ENCODE measurements around the gene ATXN3L. TPM values are rescaled to one million over a fixed set of nuclear protein-coding genes. Genes with fewer than 3 reads are reported as not detected.
A peak's percentile ranks its signal among the peaks of the same experiment; 100 is the strongest.

ATXN3L gene
- total RNA-seq, 5 donors from 2014 or later (not counting 1 experiment from before 2014, with no cell fraction given) = not detected

GRCh38 chrX:13360146-13360545 lies 40.3 kb upstream of the ATXN3L start:
- no peaks in the 10 kb centered on the region for H3K4me1 Mint-ChIP-seq
- DNase-seq (peak in 4 of 35 experiments; percentile 0 to 4 (median 1)), ATAC-seq (replicated peaks in 1 of 4) (peak in 1 of 4 experiments; percentile 51)
- H3K4me3 ChIP-seq (ENCODE audit: control insufficient read depth in 1 of 2, extremely low read depth in 1 of 2, low read length in 1 of 2) = no peak overlapping the region
- H3K36me3 Mint-ChIP-seq = no peaks in the 10 kb centered on the region
- no peaks in the 10 kb centered on the region for H3K4me1 ChIP-seq (ENCODE audit: control insufficient read depth in 1 of 2, extremely low read depth in 1 of 2, insufficient read depth in 2 of 2, low read length in 2 of 2)
- no peaks in the 10 kb centered on the region for H3K9me3 ChIP-seq
- no CpG with 5 or more reads among the region's 1 CpG for WGBS (ENCODE audit: insufficient coverage)
- peaks cover 0 to 16% of the 10 kb centered on the region in 2 donors for H3K27me3 Mint-ChIP-seq
- no peaks in the 10 kb centered on the region for H3K36me3 ChIP-seq (ENCODE audit: control insufficient read depth in 2 of 2, extremely low read depth in 1 of 2, insufficient read depth in 1 of 2, low read length in 1 of 2)
- H3K27me3 ChIP-seq (replicated peaks in 1 of 2; ENCODE audit: control insufficient read depth in 2 of 2, extremely low read depth in 1 of 2, insufficient read depth in 2 of 2, low read length in 1 of 2) = no peaks in the 10 kb centered on the region
- H3K27ac ChIP-seq (ENCODE audit: low read length) = no peak overlapping the region
- ChIA-PET CTCF (no interaction called here), POLR2A (no interaction called here)
- no peak overlapping the region for H3K4me3 Mint-ChIP-seq
- H3K27ac Mint-ChIP-seq = no peak overlapping the region
- H3K9me3 Mint-ChIP-seq = no peaks in the 10 kb centered on the region

- no CpG with 5 or more reads among the region's 1 CpG for WGBS (ENCODE audit: insufficient coverage)
- Histone ChIP-seq H3K4me1 (ENCODE audit: control insufficient read depth in 1 of 2, extremely low read depth in 1 of 2, insufficient read depth in 2 of 2, low read length in 2 of 2) (no peaks in the 10 kb centered on the region), H3K4me3 (ENCODE audit: control insufficient read depth in 1 of 2, extremely low read depth in 1 of 2, low read length in 1 of 2) (no peak overlapping the region), H3K36me3 (ENCODE audit: control insufficient read depth in 2 of 2, extremely low read depth in 1 of 2, insufficient read depth in 1 of 2, low read length in 1 of 2) (no peaks in the 10 kb centered on the region), H3K27me3 (replicated peaks in 1 of 2; ENCODE audit: control insufficient read depth in 2 of 2, extremely low read depth in 1 of 2, insufficient read depth in 2 of 2, low read length in 1 of 2) (no peaks in the 10 kb centered on the region), H3K27ac (ENCODE audit: low read length) (no peak overlapping the region), H3K9me3 (no peaks in the 10 kb centered on the region)
- Mint-ChIP-seq H3K4me3 (no peak overlapping the region), H3K36me3 (no peaks in the 10 kb centered on the region), H3K27me3 (peaks cover 0 to 20% of the 10 kb centered on the region in 2 donors), H3K4me1 (no peaks in the 10 kb centered on the region), H3K27ac (no peak overlapping the region), H3K9me3 (no peaks in the 10 kb centered on the region)
- no peak for DNase-seq
- CTCF ChIA-PET = interaction anchor here in 1 of 2 donors (1.0 kb wide), 1 partner anchor 411 kb away, joined by 3 read pairs; no protein-coding TSS in a partner anchor
- POLR2A ChIA-PET = interaction anchor here in 1 of 2 donors (0.6 kb wide), 1 partner anchor 383 kb away, joined by 4 read pairs; the partner anchor contains the start of gene TMSB4X
- no peak for ATAC-seq (replicated peaks in 1 of 4)
Observed at GRCh38 chrX:13357925-13358324, 38.1 kb upstream of the ATXN3L start.

- ChIA-PET CTCF (interaction anchor here in 1 of 2 donors (0.6 to 0.9 kb wide), 2 partner anchors 400 to 450 kb away, joined by 5 read pairs; no protein-coding TSS in a partner anchor), POLR2A (no interaction called here)
- no CpG with 5 or more reads among the region's 2 CpGs for WGBS (ENCODE audit: insufficient coverage)
- no peak for ATAC-seq (replicated peaks in 1 of 4)
- no peak for DNase-seq
- Mint-ChIP-seq H3K9me3 (peaks cover 0 to 5% (median 0%) of the 10 kb centered on the region in 3 donors), H3K4me1 (peaks cover 0 to 6% (median 0%) of the 10 kb centered on the region in 3 donors), H3K27ac (no peak overlapping the region), H3K4me3 (no peak overlapping the region), H3K36me3 (no peaks in the 10 kb centered on the region), H3K27me3 (peaks cover 0 to 21% of the 10 kb centered on the region in 2 donors)
- H3K27me3 ChIP-seq (replicated peaks in 1 of 2; ENCODE audit: control insufficient read depth in 2 of 2, extremely low read depth in 1 of 2, insufficient read depth in 2 of 2, low read length in 1 of 2) = no peaks in the 10 kb centered on the region
- no peak overlapping the region for H3K4me3 ChIP-seq (ENCODE audit: control insufficient read depth in 1 of 2, extremely low read depth in 1 of 2, low read length in 1 of 2)
- no peaks in the 10 kb centered on the region for H3K4me1 ChIP-seq (ENCODE audit: control insufficient read depth in 1 of 2, extremely low read depth in 1 of 2, insufficient read depth in 2 of 2, low read length in 2 of 2)
- no peaks in the 10 kb centered on the region for H3K36me3 ChIP-seq (ENCODE audit: control insufficient read depth in 2 of 2, extremely low read depth in 1 of 2, insufficient read depth in 1 of 2, low read length in 1 of 2)
- H3K9me3 ChIP-seq = no peaks in the 10 kb centered on the region
- H3K27ac ChIP-seq (ENCODE audit: low read length) = no peak overlapping the region
Observed at GRCh38 chrX:13346646-13347045, 26.8 kb upstream of the ATXN3L start.

GRCh38 chrX:13345438-13345837 lies 25.6 kb upstream of the ATXN3L start:
- Histone ChIP-seq H3K27me3 (replicated peaks in 1 of 2; ENCODE audit: control insufficient read depth in 2 of 2, extremely low read depth in 1 of 2, insufficient read depth in 2 of 2, low read length in 1 of 2) (no peaks in the 10 kb centered on the region), H3K4me3 (ENCODE audit: control insufficient read depth in 1 of 2, extremely low read depth in 1 of 2, low read length in 1 of 2) (no peak overlapping the region), H3K36me3 (ENCODE audit: control insufficient read depth in 2 of 2, extremely low read depth in 1 of 2, insufficient read depth in 1 of 2, low read length in 1 of 2) (no peaks in the 10 kb centered on the region), H3K9me3 (no peaks in the 10 kb centered on the region), H3K27ac (ENCODE audit: low read length) (no peak overlapping the region), H3K4me1 (ENCODE audit: control insufficient read depth in 1 of 2, extremely low read depth in 1 of 2, insufficient read depth in 2 of 2, low read length in 2 of 2) (no peaks in the 10 kb centered on the region)
- Mint-ChIP-seq H3K27ac (no peak overlapping the region), H3K4me3 (no peak overlapping the region), H3K4me1 (peaks cover 0 to 6% (median 0%) of the 10 kb centered on the region in 3 donors), H3K27me3 (peaks cover 0 to 20% of the 10 kb centered on the region in 2 donors), H3K9me3 (peaks cover 0 to 5% (median 0%) of the 10 kb centered on the region in 3 donors), H3K36me3 (no peaks in the 10 kb centered on the region)
- no peak for ATAC-seq (replicated peaks in 1 of 4)
- no peak for DNase-seq
- CTCF ChIA-PET = interaction anchor here in 1 of 2 donors (0.7 kb wide), 1 partner anchor 399 kb away, joined by 5 read pairs; no protein-coding TSS in a partner anchor
- POLR2A ChIA-PET = no interaction called here
- WGBS (ENCODE audit: insufficient coverage) = no CpG with 5 or more reads among the region's 2 CpGs

- Histone ChIP-seq H3K36me3 (ENCODE audit: control insufficient read depth in 2 of 2, extremely low read depth in 1 of 2, insufficient read depth in 1 of 2, low read length in 1 of 2) (no peaks in the 10 kb centered on the region), H3K4me1 (ENCODE audit: control insufficient read depth in 1 of 2, extremely low read depth in 1 of 2, insufficient read depth in 2 of 2, low read length in 2 of 2) (no peaks in the 10 kb centered on the region), H3K27me3 (replicated peaks in 1 of 2; ENCODE audit: control insufficient read depth in 2 of 2, extremely low read depth in 1 of 2, insufficient read depth in 2 of 2, low read length in 1 of 2) (no peaks in the 10 kb centered on the region), H3K27ac (ENCODE audit: low read length) (no peak overlapping the region), H3K9me3 (no peaks in the 10 kb centered on the region), H3K4me3 (ENCODE audit: control insufficient read depth in 1 of 2, extremely low read depth in 1 of 2, low read length in 1 of 2) (no peak overlapping the region)
- ChIA-PET POLR2A (no interaction called here), CTCF (no interaction called here)
- H3K36me3 Mint-ChIP-seq = no peaks in the 10 kb centered on the region
- H3K27ac Mint-ChIP-seq = no peak overlapping the region
- H3K27me3 Mint-ChIP-seq = peaks cover 0 to 19% of the 10 kb centered on the region in 2 donors
- ATAC-seq (replicated peaks in 1 of 4) (no peak), DNase-seq (no peak)
- peaks cover 0 to 4% (median 0%) of the 10 kb centered on the region in 3 donors for H3K4me1 Mint-ChIP-seq
- peaks cover 0 to 5% (median 0%) of the 10 kb centered on the region in 3 donors for H3K9me3 Mint-ChIP-seq
- no peak overlapping the region for H3K4me3 Mint-ChIP-seq
- no CpG with 5 or more reads among the region's 4 CpGs for WGBS (ENCODE audit: insufficient coverage)
Observed at GRCh38 chrX:13345037-13345436, 25.2 kb upstream of the ATXN3L start.

- no peaks in the 10 kb centered on the region for H3K36me3 Mint-ChIP-seq
- H3K9me3 Mint-ChIP-seq = no peaks in the 10 kb centered on the region
- H3K4me1 Mint-ChIP-seq = no peaks in the 10 kb centered on the region
- no peak overlapping the region for H3K27ac ChIP-seq (ENCODE audit: low read length)
- no peaks in the 10 kb centered on the region for H3K36me3 ChIP-seq (ENCODE audit: control insufficient read depth in 2 of 2, extremely low read depth in 1 of 2, insufficient read depth in 1 of 2, low read length in 1 of 2)
- no peaks in the 10 kb centered on the region for H3K9me3 ChIP-seq
- H3K4me1 ChIP-seq (ENCODE audit: control insufficient read depth in 1 of 2, extremely low read depth in 1 of 2, insufficient read depth in 2 of 2, low read length in 2 of 2) = no peaks in the 10 kb centered on the region
- POLR2A ChIA-PET = no interaction called here
- no CpG with 5 or more reads among the region's 3 CpGs for WGBS (ENCODE audit: insufficient coverage)
- DNase-seq (peak in 3 of 35 experiments; percentile 2 to 24 (median 2)), ATAC-seq (replicated peaks in 1 of 4) (no peak)
- H3K4me3 Mint-ChIP-seq = no peak overlapping the region
- no peaks in the 10 kb centered on the region for H3K27me3 ChIP-seq (replicated peaks in 1 of 2; ENCODE audit: control insufficient read depth in 2 of 2, extremely low read depth in 1 of 2, insufficient read depth in 2 of 2, low read length in 1 of 2)
- no peak overlapping the region for H3K4me3 ChIP-seq (ENCODE audit: control insufficient read depth in 1 of 2, extremely low read depth in 1 of 2, low read length in 1 of 2)
- no peak overlapping the region for H3K27ac Mint-ChIP-seq
- H3K27me3 Mint-ChIP-seq = peaks cover 0 to 20% of the 10 kb centered on the region in 2 donors
- CTCF ChIA-PET = interaction anchor here in 1 of 2 donors (1.3 kb wide), 1 partner anchor 102 kb away, joined by 3 read pairs; no protein-coding TSS in a partner anchor
Observed at GRCh38 chrX:13341491-13342101, 21.7 kb upstream of the ATXN3L start.

All from T-cell (primary cell).